SK-N-SH (cell line): ENCODE results near the gene RPGRIP1L. TPM values are rescaled to one million over a fixed set of nuclear protein-coding genes. Genes with fewer than 3 reads are reported as not detected.

ENCODE experiments used
- CTCF ChIA-PET: fragments of 300-600, 350-600 bp; formaldehyde crosslinking; extraction: SDS; loops from one replicate; lab custom pipeline; 2021; lab: Yijun Ruan, JAX
- POLR2A ChIA-PET: fragments of 350-600 bp; sonication (Branson Sonifier 250); formaldehyde crosslinking; extraction: SDS; loops from one replicate; lab custom pipeline; 2020; ENCODE audit warnings: antibody characterized with exemption, inconsistent platforms; lab: Yijun Ruan, JAX
- DNase-seq: peaks from one replicate; pipeline ENCODE4 v3.0.0; 2012
- H2AFZ ChIP-seq: fragments of 200-600 bp; sonication (generic); 2 replicates; pipeline ENCODE4 v1.8.1; 2016; ENCODE audit warnings: antibody characterized with exemption, mild to moderate bottlenecking, low read depth
- H3F3A ChIP-seq: fragments of 200-600 bp; sonication (generic); replicated peaks from 2 replicates; pipeline ENCODE3; 2016; ENCODE audit warnings: antibody characterized with exemption, mild to moderate bottlenecking; ENCODE audit not compliant: insufficient read depth
- H3K27ac ChIP-seq, 2 experiments: fragments of 200-500 bp in 1 of 2; fragments of 200-600 bp in 1 of 2; sonication (Bioruptor generic) in 1 of 2; sonication (generic), shearing (Covaris generic) in 1 of 2; 2 replicates each; pipeline versions ENCODE4 v1.5.1 to v1.6.1; 2014 to 2016; ENCODE audit warnings: low read depth in 2 of 2, inconsistent platforms in 1 of 2, low read length in 1 of 2, mild to moderate bottlenecking in 1 of 2, mixed read lengths in 1 of 2
- H3K27me3 ChIP-seq: fragments of 200-600 bp; sonication (generic), shearing (Covaris generic); 2 replicates; pipeline ENCODE4 v1.6.1; 2016; ENCODE audit warnings: mixed run types; ENCODE audit not compliant: insufficient read depth
- H3K36me3 ChIP-seq, 2 experiments: fragments of 200-500 bp in 1 of 2; fragments of 200-600 bp in 1 of 2; sonication (Bioruptor generic) in 1 of 2; sonication (generic) in 1 of 2; replicated peaks in 1 of 2; 2 replicates each; pipeline versions ENCODE3 to v1.5.1; 2014 to 2016; ENCODE audit warnings: low read length in 1 of 2, mild to moderate bottlenecking in 1 of 2; ENCODE audit not compliant: insufficient read depth in 2 of 2, control insufficient read depth in 1 of 2
- H3K4me1 ChIP-seq, 2 experiments: fragments of 200-500 bp in 1 of 2; fragments of 200-600 bp in 1 of 2; sonication (Bioruptor generic) in 1 of 2; sonication (generic), shearing (Covaris generic) in 1 of 2; 2 replicates each; pipeline versions ENCODE4 v1.5.1 to v1.6.1; 2014 to 2016; ENCODE audit warnings: low read depth in 1 of 2, low read length in 1 of 2, mixed run types in 1 of 2; ENCODE audit not compliant: insufficient read depth in 2 of 2, control insufficient read depth in 1 of 2
- H3K4me2 ChIP-seq: fragments of 200-600 bp; sonication (generic), shearing (Covaris generic); 2 replicates; pipeline ENCODE4 v1.6.1; 2017; ENCODE audit warnings: mixed run types
- H3K4me3 ChIP-seq, 2 experiments: fragments of 200-500 bp in 1 of 2; fragments of 200-600 bp in 1 of 2; sonication (Bioruptor generic) in 1 of 2; sonication (generic), shearing (Covaris generic) in 1 of 2; 2 replicates each; pipeline versions ENCODE4 v1.5.1 to v1.8.1; 2014 to 2016; ENCODE audit warnings: low read depth in 2 of 2, inconsistent platforms in 1 of 2, low read length in 1 of 2, mild to moderate bottlenecking in 1 of 2, mixed read lengths in 1 of 2, moderate library complexity in 1 of 2
- H3K79me2 ChIP-seq: fragments of 200-600 bp; sonication (generic); 2 replicates; pipeline ENCODE4 v1.8.1; 2017; ENCODE audit warnings: mild to moderate bottlenecking; ENCODE audit not compliant: insufficient read depth
- H3K9ac ChIP-seq: fragments of 200-600 bp; sonication (generic); 2 replicates; pipeline ENCODE4 v1.6.1; 2017; ENCODE audit warnings: mixed run types
- H3K9me2 ChIP-seq: fragments of 200-600 bp; sonication (generic); 2 replicates; pipeline ENCODE4 v1.6.1; 2017; ENCODE audit warnings: mixed run types
- H3K9me3 ChIP-seq: fragments of 200-600 bp; sonication (generic); 2 replicates; pipeline ENCODE4 v1.6.1; 2017; ENCODE audit warnings: mixed run types, mild to moderate bottlenecking, moderate library complexity
- H4K20me1 ChIP-seq: fragments of 200-600 bp; sonication (generic); 2 replicates; pipeline ENCODE4 v1.6.1; 2017; ENCODE audit warnings: mild to moderate bottlenecking, mixed run types; ENCODE audit not compliant: insufficient read depth
- ELF1 ChIP-seq: IDR thresholded peaks from 2 replicates; pipeline ENCODE4 v1.4.0; 2012
- EP300 ChIP-seq, 2 experiments: IDR thresholded peaks; 2 replicates each; pipeline versions ENCODE4 v1.4.0 to v1.6.1; 2012; ENCODE audit warnings: borderline replicate concordance in 1 of 2, low read depth in 1 of 2, low read length in 1 of 2
- FOXM1 ChIP-seq: IDR thresholded peaks from 2 replicates; pipeline ENCODE4 v1.4.0; 2012; ENCODE audit warnings: low read depth, mild to moderate bottlenecking
- GABPA ChIP-seq: IDR thresholded peaks from 2 replicates; pipeline ENCODE4 v1.4.0; 2012; ENCODE audit warnings: low read depth, mild to moderate bottlenecking
- GATA2 ChIP-seq: sonication (generic); formaldehyde crosslinking; IDR thresholded peaks from 2 replicates; pipeline ENCODE4 v1.5.0; 2020; ENCODE audit warnings: mild to moderate bottlenecking, missing genetic modification reagents
- MXI1 ChIP-seq: IDR thresholded peaks from 2 replicates; pipeline ENCODE4 v1.6.1; 2012; ENCODE audit warnings: mild to moderate bottlenecking, low read depth, low read length, improper control_type of control experiment
- NRF1 ChIP-seq: IDR thresholded peaks from 2 replicates; pipeline ENCODE4 v1.6.1; 2012; ENCODE audit warnings: low read depth, mild to moderate bottlenecking, low read length
- POLR2AphosphoS5 ChIP-seq: IDR thresholded peaks from 2 replicates; pipeline ENCODE4 v1.6.1; 2012; ENCODE audit warnings: low read depth, low read length
- RCOR1 ChIP-seq: fragments of 150-350 bp; IDR thresholded peaks from 2 replicates; pipeline ENCODE4 v1.6.1; 2017; ENCODE audit warnings: antibody characterized with exemption, low read length
- RXRA ChIP-seq: IDR thresholded peaks from 2 replicates; pipeline ENCODE4 v1.4.0; 2012; ENCODE audit warnings: low read depth, mild to moderate bottlenecking, borderline replicate concordance
- SIN3A ChIP-seq: IDR thresholded peaks from 2 replicates; pipeline ENCODE4 v1.6.1; 2012; ENCODE audit warnings: low read depth, mild to moderate bottlenecking, low read length, moderate library complexity, borderline replicate concordance
- SMC3 ChIP-seq: IDR thresholded peaks from 2 replicates; pipeline ENCODE4 v1.6.1; 2012; ENCODE audit warnings: low read depth, low read length, improper control_type of control experiment
- TAF1 ChIP-seq: IDR thresholded peaks from 2 replicates; pipeline ENCODE4 v1.6.1; 2012; ENCODE audit warnings: low read depth, mild to moderate bottlenecking, low read length, moderate library complexity, borderline replicate concordance
- TCF12 ChIP-seq: IDR thresholded peaks from 2 replicates; pipeline ENCODE4 v1.4.0; 2012
- TEAD4 ChIP-seq: IDR thresholded peaks from 2 replicates; pipeline ENCODE4 v1.4.0; 2012; ENCODE audit warnings: mild to moderate bottlenecking, borderline replicate concordance; ENCODE audit not compliant: insufficient read depth
- YY1 ChIP-seq: IDR thresholded peaks from 2 replicates; pipeline ENCODE4 v1.4.0; 2012; ENCODE audit warnings: low read depth, mild to moderate bottlenecking
- WGBS: methylation state at CpG from one replicate; pipeline ENCODE4 v1.1.6; 2017; ENCODE audit warnings: low lambda C conversion rate; 5-methylcytosine and 5-hydroxymethylcytosine counted together
- polyA plus RNA-seq, 3 experiments: library from polyadenylated mRNA; depleted of rRNA; stranded (reverse); fragments of >200 nt; gene quantifications; 2 replicates each; pipeline ENCODE4 v1.2.3, GENCODE V29; 2012
- TF ChIP-seq, protein P1 (sequence below): IDR thresholded peaks from 2 replicates; pipeline ENCODE4 v1.4.0; 2012; ENCODE audit warnings: low read depth, borderline replicate concordance
- TF ChIP-seq, protein P2 (sequence below): fragments of 150-350 bp; IDR thresholded peaks from 2 replicates; pipeline ENCODE4 v1.6.1; 2017; ENCODE audit warnings: antibody characterized with exemption, low read length, low read depth, borderline replicate concordance
- TF ChIP-seq, protein P3 (sequence below): IDR thresholded peaks from 2 replicates; pipeline ENCODE4 v1.4.0; 2012; ENCODE audit warnings: low read depth, borderline replicate concordance
- TF ChIP-seq, protein P4 (sequence below): IDR thresholded peaks from 2 replicates; pipeline ENCODE4 v1.6.1; 2012; ENCODE audit warnings: mild to moderate bottlenecking, low read depth, low read length, moderate library complexity

RPGRIP1L gene
- polyA plus RNA-seq, 1 of the 3 experiments (the other 2 are of a cell fraction) = 5.7 TPM

DNA sequence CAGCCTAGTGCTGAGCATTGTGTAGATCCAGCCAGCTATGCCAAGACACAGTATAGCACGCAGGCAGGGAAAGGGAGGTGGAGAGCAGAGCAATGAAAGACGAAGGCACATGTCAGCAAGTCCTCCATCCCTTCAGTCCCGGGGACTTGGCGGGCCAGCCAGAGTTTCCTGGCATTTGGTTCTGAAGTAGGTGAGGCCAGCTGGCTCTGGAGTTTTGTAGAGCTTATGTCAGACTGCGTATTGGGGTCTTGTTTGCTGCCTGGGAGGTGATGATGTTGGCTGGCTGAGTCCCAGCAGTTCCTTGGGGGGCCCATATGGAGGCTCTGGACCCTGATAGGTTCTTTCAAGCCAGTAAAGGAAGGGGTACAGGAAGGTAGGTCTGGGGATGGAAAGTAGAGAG, 144.9 kb downstream of the RPGRIP1L start:
- 63% methylated on average over 5 of the region's 5 CpGs for whole genome bisulfite sequencing
- Histone ChIP-seq H2AFZ (no peak overlapping the region), H3K27me3 (no peaks in the 10 kb centered on the region), H3K4me2 (no peak overlapping the region), H3K9ac (no peak overlapping the region), H3K4me1 (no peaks in the 10 kb centered on the region), H3K79me2 (no peaks in the 10 kb centered on the region), H3F3A (no peaks in the 10 kb centered on the region), H3K9me3 (no peaks in the 10 kb centered on the region), H3K4me3 (no peak overlapping the region), H3K27ac (no peak overlapping the region), H3K36me3 (no peaks in the 10 kb centered on the region), H3K9me2 (no peaks in the 10 kb centered on the region), H4K20me1 (no peaks in the 10 kb centered on the region)
- no peak for DNase-seq
- CTCF ChIA-PET = interaction anchor here (0.9 to 2.4 kb wide), 2 partner anchors 9 to 351 kb away, joined by 3 to 10 read pairs; no protein-coding TSS in a partner anchor
- no peak for TF ChIP-seq SIN3A
- TF ChIP-seq GABPA = no peak
- TF ChIP-seq GATA2 (CRISPR knock-in tag) = no peak
- TF ChIP-seq FOXM1 = no peak
- no peak for TF ChIP-seq TCF12
- TF ChIP-seq, protein P1, sequence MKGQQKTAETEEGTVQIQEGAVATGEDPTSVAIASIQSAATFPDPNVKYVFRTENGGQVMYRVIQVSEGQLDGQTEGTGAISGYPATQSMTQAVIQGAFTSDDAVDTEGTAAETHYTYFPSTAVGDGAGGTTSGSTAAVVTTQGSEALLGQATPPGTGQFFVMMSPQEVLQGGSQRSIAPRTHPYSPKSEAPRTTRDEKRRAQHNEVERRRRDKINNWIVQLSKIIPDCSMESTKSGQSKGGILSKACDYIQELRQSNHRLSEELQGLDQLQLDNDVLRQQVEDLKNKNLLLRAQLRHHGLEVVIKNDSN = no peak
- TF ChIP-seq, protein P2, sequence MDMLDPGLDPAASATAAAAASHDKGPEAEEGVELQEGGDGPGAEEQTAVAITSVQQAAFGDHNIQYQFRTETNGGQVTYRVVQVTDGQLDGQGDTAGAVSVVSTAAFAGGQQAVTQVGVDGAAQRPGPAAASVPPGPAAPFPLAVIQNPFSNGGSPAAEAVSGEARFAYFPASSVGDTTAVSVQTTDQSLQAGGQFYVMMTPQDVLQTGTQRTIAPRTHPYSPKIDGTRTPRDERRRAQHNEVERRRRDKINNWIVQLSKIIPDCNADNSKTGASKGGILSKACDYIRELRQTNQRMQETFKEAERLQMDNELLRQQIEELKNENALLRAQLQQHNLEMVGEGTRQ = no peak
- TF ChIP-seq, protein P3, sequence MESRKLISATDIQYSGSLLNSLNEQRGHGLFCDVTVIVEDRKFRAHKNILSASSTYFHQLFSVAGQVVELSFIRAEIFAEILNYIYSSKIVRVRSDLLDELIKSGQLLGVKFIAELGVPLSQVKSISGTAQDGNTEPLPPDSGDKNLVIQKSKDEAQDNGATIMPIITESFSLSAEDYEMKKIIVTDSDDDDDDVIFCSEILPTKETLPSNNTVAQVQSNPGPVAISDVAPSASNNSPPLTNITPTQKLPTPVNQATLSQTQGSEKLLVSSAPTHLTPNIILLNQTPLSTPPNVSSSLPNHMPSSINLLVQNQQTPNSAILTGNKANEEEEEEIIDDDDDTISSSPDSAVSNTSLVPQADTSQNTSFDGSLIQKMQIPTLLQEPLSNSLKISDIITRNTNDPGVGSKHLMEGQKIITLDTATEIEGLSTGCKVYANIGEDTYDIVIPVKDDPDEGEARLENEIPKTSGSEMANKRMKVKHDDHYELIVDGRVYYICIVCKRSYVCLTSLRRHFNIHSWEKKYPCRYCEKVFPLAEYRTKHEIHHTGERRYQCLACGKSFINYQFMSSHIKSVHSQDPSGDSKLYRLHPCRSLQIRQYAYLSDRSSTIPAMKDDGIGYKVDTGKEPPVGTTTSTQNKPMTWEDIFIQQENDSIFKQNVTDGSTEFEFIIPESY = no peak
- no peak for TF ChIP-seq NRF1
- no peak for TF ChIP-seq POLR2AphosphoS5
- no peak for TF ChIP-seq RCOR1
- no peak for TF ChIP-seq TEAD4
- TF ChIP-seq ELF1 = no peak
- TF ChIP-seq YY1 = no peak
- no peak for TF ChIP-seq RXRA
- no peak for TF ChIP-seq TAF1
- no peak for TF ChIP-seq EP300 (IDR thresholded peaks at IDR 0.05; ENCODE audit: borderline replicate concordance in 1 of 2, low read depth in 1 of 2, low read length in 1 of 2)
- no peak for TF ChIP-seq MXI1
- TF ChIP-seq SMC3 = no peak
- TF ChIP-seq, protein P4, sequence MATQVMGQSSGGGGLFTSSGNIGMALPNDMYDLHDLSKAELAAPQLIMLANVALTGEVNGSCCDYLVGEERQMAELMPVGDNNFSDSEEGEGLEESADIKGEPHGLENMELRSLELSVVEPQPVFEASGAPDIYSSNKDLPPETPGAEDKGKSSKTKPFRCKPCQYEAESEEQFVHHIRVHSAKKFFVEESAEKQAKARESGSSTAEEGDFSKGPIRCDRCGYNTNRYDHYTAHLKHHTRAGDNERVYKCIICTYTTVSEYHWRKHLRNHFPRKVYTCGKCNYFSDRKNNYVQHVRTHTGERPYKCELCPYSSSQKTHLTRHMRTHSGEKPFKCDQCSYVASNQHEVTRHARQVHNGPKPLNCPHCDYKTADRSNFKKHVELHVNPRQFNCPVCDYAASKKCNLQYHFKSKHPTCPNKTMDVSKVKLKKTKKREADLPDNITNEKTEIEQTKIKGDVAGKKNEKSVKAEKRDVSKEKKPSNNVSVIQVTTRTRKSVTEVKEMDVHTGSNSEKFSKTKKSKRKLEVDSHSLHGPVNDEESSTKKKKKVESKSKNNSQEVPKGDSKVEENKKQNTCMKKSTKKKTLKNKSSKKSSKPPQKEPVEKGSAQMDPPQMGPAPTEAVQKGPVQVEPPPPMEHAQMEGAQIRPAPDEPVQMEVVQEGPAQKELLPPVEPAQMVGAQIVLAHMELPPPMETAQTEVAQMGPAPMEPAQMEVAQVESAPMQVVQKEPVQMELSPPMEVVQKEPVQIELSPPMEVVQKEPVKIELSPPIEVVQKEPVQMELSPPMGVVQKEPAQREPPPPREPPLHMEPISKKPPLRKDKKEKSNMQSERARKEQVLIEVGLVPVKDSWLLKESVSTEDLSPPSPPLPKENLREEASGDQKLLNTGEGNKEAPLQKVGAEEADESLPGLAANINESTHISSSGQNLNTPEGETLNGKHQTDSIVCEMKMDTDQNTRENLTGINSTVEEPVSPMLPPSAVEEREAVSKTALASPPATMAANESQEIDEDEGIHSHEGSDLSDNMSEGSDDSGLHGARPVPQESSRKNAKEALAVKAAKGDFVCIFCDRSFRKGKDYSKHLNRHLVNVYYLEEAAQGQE = no peak
- POLR2A ChIA-PET = no interaction called here
